HG03378 (cell line): Measurements from ENCODE around the gene TRABD.

Experiments
- ATAC-seq: cut with Tn5 transposase; IDR thresholded peaks from one replicate; pipeline ENCODE4 v1.9.1; 2021; ENCODE audit warnings: mild to moderate bottlenecking, moderate library complexity; ENCODE audit not compliant: unreplicated experiment

The TRABD gene

GRCh38 chr22:50184902-50185374 lies 775 bp upstream of the TRABD start:
- no peak for ATAC-seq

DNA sequence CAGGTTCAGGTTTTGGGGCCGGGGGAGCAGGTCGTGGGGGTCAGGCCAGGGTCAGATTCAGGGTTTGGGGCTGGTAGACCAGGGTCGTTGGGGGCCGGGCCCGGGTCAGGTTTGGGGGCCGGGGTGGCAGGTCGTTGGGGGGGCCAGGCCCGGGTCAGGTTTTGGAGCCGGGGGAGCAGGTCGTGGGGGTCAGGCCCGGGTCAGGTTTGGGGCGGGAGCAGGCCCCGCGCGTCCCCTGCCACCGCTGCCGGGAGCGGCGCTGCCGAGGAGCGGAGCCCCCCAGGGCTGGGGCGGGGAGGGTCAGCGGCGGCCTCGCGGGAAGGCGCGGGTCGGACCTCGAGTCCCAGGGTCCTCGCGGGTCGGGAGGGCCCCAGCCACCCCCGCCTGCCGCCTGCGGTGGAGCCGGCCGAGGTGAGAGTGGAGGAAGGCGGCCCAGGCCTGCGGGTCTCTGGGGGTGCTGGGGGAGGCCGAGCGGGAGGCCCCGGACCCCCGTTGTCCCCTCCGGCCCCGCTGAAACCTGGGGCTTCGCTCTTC lies 535 bp downstream of the TRABD start:
- no peak for ATAC-seq

DNA sequence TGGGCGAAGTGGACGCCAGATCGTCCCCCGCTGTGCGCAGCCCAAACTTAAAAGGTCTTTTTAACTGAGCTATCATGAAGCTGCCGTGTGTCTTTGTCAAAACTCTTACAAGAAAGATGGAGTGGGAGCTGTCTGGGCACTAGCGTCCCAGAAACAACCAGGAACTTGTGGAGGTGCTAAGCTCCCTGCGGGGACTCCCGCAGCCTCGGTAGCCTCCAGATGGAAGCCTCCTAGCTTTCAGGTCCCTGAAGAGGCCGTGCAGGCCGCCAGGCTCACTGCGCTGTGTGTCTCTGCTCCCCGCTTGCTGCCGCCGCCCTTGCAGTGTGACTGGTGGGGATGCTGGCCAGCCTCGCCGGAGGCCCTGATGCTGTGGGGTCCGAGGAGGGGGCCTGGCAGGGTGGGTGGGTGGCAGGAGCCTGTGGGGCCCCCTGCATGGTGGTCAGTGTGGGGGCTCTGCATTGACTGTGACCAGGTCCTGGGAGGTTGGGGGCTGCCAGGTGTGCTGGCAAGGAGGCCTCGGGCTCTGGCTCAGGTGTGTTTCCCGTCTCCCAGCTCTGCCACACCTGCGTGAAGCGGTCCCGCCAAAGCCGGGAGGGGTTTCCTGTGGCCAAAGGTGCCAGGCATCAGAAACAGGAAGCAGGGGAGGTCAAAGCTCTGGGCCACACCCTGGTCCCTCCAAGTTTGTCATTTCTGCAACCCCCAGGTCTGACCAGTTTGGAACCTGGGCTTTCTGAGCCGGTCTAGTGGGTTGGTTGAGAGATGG lies 1.2 kb downstream of the TRABD start:
- no peak for ATAC-seq

GRCh38 chr22:50188356-50188755 lies 2.6 kb downstream of the TRABD start:
- ATAC-seq, result no peak

DNA sequence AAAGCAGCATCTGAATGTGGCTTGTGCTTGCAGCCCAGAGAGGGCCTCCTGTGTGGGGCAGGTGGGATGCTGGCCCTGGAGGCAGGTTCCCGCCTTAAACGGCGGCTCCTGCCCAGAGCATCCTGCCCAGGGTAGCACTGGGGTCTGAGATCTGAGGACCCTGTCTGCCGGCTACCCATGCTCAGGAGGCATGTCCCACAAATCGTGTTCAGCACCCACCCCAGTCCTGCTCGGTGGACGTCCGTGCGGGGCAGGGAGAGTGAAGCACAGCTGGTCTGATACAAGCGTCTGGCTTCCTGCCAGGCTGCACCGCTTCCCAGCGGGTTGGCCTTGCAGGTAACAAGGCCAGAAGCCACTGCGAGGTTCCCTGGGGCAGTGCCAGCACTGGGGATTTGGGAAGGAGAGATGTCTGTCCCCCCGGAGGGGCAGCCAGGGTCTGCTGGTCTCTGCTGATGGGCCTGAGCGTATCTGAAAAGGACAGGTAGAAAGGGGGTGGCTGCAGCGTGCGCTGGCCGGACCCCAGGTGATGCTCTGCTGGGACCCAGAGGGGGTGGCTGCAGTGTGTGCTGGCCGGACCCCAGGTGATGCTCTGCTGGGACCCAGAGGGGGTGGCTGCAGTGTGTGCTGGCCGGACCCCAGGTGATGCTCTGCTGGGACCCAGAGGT lies 3.6 kb downstream of the TRABD start:
- ATAC-seq, result no peak

GRCh38 chr22:50189849-50190181 lies 4.1 kb downstream of the TRABD start:
- ATAC-seq, result no peak

- peak; percentile 38 for ATAC-seq
Observed at GRCh38 chr22:50190182-50190940, 4.6 kb downstream of the TRABD start.

GRCh38 chr22:50190941-50191741 lies 5.4 kb downstream of the TRABD start:
- peak; percentile 26 for ATAC-seq

DNA sequence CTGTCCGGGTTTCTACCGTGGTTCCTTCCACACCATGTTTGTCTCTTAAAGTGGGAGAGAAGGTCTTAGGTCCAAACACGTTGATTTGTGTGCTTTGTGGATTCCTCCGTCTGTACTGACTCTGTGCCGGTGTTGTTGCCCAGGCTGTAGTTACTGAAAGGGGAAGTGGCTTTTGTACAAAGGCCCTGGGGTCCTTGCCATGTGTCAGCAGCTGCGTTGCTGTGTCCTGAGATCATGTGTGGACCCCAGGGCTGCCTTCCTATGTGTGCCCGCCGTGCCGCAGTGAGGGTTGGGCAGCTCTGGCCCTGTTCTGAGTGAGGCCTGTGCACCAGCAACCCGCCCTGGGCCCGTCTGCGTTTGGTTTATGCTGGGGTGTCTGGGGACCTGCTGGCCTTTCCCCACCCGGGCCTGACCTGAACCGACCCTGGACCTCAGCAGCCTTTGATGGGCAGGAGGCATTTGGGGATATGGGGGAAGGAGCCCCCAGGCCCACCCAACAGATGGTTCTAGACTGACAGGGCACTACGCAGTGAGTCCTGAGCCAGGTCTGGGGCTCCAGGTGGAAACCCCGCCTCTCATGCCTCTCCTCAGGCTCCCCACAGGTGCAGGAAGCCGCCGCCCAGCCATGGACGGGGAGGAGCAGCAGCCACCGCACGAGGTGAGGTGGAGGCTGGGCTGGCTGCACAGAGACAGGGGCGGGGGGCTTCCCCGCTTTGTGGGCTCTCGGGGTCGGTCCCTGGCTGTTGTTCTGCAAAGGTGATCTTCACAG lies 6.9 kb downstream of the TRABD start:
- ATAC-seq, result no peak

GRCh38 chr22:50193621-50194020 lies 7.9 kb downstream of the TRABD start:
- no peak for ATAC-seq

GRCh38 chr22:50194037-50194805 lies 8.5 kb downstream of the TRABD start:
- no peak for ATAC-seq

DNA sequence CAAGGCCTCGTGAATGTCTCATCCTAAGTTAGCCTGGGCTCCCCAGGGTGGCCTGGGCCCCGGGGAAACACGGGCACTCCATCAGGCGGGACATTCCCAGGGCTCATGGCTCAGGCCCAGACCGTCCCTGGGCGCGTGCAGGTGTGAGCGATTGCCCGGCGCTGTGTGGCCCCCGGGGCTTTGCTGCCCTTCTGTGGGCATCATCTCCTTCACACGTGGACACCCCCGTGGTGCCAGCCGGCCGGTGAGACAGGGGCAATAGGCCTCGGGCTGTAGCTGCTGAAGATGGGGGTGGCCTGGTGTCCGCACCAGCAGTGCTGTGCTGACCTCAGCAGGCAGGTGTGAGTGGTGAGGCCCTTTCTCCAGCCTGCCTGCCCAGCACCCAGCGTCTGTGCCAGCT lies 10.5 kb downstream of the TRABD start:
- no peak for ATAC-seq

DNA sequence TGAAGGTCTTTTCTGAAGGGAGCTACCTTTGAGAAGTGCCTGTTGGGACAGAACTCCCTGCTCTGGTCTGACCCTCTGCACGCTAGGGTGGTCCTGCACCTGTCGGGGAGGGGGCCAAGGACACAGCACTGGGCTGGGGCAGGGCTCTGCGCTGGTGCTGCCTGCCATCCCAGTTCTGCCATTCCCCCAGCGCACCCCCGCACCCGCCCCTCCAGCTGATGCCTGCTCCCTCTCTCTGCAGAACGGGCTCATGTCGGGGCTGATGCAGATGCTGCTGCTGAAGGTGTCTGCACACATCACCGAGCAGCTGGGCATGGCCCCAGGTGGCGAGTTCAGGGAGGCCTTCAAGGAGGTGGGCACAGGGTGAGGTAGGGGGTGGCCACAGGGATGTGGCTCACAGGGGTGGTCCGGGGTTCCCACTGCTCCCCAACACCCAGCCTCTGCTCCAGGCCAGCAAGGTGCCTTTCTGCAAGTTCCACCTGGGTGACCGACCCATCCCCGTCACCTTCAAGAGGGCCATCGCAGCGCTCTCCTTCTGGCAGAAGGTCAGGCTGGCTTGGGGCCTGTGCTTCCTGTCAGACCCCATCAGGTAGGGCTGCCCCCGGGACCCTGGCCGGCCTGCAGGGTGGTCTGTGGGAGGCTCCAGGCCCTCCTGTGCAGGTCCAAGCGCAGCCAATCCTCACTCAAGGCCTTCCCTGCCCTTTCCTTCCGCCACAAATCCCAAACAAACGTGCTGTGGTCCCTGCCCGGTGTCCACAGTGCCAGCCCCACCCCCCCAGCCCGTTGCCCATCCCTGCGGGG lies 11.5 kb downstream of the TRABD start:
- no peak for ATAC-seq

DNA sequence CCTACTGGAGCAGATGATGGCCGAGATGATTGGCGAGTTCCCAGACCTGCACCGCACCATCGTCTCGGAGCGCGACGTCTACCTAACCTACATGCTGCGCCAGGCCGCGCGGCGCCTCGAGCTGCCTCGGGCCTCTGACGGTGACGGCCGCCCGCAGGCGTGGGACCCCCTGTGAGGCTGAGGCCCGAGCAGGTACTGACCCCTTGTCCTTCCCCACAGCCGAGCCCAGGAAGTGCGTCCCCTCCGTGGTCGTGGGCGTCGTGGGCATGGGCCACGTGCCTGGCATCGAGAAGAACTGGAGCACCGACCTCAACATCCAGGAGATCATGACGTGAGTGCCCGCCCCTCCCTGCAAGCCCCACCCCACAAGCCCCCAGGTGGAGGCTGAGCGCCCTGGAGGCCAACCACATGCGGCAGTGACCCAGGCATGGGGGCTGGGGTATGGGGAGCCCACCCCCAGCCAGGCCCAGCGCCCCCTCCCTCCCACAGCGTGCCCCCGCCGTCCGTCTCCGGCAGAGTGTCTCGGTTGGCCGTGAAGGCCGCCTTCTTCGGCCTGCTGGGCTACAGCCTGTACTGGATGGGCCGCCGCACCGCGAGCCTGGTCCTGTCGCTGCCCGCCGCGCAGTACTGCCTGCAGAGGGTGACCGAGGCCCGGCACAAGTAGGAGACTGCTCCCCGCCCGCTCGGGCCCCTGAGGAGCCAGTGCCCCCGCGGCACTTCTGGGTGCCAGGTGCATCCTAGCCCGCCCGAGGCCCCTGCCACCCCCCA lies 12.3 kb downstream of the TRABD start:
- ATAC-seq, result no peak

- no peak for ATAC-seq
Observed at GRCh38 chr22:50198624-50199017, 12.9 kb downstream of the TRABD start.

DNA sequence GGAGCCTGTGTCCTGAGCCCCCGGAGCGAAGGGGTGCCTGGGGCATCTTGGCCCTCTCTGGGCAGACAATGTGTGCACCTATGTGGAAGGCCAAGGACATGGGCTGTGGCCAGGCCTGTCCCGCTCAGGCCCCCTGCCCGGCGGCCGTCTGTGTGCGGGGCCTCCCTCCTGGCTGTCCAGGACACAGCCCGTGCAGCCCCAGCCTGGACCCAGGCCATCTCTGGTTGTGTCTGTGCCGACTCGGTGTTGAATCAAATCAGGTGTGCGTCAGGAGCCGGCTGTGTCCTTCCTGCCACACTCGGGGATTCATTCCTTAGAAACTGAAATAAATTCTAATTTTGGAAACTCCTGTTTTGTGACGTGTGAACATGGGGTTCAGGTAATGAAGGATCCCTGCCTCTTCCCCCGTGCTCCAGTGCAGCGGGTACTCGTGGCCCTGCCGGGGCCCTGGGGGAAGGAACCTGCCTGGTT lies 13.6 kb downstream of the TRABD start:
- ATAC-seq, result no peak

DNA sequence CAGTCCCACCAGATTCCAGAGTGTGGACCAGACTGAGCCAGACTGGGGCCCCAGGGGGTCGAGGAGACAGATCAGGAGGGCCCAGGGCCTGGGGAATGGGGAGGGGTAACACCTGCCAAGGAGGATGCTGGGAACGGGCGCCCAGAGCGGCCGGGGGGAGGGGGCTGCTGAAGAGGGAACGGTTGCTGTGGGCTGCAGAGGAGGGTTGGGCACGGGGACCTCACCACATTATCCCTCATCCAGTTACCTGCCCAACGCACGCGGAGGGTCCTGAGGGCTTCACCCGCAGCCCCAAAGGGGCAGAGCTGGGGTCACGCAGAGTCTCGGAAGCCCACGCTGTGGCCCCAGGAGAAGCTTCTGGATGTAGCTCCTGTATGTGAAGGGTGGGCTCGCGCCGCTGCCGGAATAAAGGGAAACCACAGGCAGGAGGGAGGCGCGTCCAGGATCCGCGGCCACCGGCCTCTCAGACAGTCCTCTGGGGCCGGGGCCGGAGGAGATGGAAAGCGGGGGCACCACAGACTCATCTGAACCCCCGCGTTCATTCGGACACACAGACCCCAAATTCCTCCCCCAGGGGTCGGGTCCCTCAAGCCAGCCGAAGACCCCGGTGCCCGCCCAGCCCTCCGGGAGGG lies 14.2 kb downstream of the TRABD start:
- ATAC-seq, result no peak
